Fibroblast of the aortic adventitia (primary cell): ENCODE measurements around the gene ADIG. TPM values are rescaled to one million over a fixed set of nuclear protein-coding genes. Genes with fewer than 3 reads are reported as not detected.

Experiments used
- DNase-seq: peaks from one replicate; pipeline ENCODE4 v3.0.0-alpha.2; 2010; ENCODE audit warnings: low read depth
- H3K4me3 ChIP-seq: 2 replicates; pipeline ENCODE4 v1.5.1; 2011; ENCODE audit warnings: low read depth, mild to moderate bottlenecking, control low read depth, low read length, moderate library complexity
- total RNA-seq: library from RNA; depleted of rRNA; stranded (reverse); fragments of >200 nt; gene quantifications from 2 replicates; pipeline ENCODE4 v1.2.3, GENCODE V29; 2012; ENCODE audit warnings: low replicate concordance
- TF ChIP-seq, protein P1 (sequence below): IDR thresholded peaks from 2 replicates; pipeline ENCODE4 v1.5.1; 2011; ENCODE audit warnings: mild to moderate bottlenecking, low read length, control low read depth, inconsistent platforms; ENCODE audit not compliant: insufficient read depth

Gene ADIG
- total RNA-seq, 1 donor: not detected

DNA sequence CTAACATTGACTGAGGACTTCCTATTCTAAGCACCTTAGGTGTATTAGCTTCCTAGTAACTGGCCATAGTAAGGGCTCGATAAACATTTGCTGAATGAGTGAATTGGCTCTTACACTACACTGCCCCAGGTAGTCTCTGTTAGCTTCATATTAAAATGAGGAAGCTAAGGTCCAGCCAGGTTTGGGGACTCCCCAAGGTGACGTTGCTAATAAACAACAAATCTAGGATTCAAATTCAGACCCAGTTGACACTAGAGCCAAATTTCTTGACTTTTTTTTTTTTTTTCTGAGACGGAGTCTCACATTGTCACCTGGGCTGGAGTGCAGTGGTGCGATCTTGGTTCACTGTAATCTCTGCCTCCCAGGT is 36.8 kb downstream of the ADIG start:
- DNase-seq: no peak
- no peak overlapping the region for H3K4me3 ChIP-seq
- TF ChIP-seq, protein P1, sequence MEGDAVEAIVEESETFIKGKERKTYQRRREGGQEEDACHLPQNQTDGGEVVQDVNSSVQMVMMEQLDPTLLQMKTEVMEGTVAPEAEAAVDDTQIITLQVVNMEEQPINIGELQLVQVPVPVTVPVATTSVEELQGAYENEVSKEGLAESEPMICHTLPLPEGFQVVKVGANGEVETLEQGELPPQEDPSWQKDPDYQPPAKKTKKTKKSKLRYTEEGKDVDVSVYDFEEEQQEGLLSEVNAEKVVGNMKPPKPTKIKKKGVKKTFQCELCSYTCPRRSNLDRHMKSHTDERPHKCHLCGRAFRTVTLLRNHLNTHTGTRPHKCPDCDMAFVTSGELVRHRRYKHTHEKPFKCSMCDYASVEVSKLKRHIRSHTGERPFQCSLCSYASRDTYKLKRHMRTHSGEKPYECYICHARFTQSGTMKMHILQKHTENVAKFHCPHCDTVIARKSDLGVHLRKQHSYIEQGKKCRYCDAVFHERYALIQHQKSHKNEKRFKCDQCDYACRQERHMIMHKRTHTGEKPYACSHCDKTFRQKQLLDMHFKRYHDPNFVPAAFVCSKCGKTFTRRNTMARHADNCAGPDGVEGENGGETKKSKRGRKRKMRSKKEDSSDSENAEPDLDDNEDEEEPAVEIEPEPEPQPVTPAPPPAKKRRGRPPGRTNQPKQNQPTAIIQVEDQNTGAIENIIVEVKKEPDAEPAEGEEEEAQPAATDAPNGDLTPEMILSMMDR: no peak

DNA sequence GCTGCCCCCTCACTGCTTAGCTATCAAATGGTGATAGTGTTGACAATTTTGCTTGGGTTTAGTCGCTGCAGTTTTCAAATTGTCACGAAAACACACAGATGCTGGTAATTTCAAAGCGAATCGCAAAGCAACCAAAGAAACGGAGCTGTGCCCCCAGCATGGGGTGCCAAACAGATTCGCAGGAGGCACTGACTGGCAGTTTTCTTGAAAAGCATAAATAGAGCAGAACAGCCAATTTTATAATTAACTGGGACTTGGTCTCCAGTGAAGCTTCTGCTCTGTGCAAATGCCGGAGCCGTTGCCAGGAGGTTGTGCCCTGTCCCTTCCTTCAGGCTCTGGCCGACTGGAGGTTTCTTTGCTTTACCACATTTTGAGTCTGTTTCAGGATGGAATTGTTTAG is 39.4 kb downstream of the ADIG start:
- TF ChIP-seq, protein P1: no peak
- no peak for DNase-seq
- no peak overlapping the region for H3K4me3 ChIP-seq

DNA sequence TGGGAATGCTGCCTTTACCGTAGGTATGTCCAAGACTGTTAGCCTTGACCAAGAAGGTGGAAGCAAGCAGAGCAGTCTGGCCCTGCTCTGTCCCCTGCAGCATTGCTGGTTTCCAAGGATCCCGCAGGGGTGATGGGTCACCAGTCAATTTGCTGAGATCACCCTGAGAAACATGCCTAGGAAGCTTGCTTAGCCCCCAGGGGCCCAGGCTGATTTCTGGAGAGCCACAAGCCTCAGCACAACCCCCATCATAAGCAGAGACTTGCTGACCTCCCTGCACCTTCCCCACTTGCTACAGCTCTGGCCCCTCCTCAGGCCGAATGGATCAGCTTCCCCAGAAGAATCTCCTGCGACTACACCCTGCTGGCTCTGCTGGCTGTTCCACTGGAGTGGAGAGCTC is 42.1 kb downstream of the ADIG start:
- H3K4me3 ChIP-seq: no peak overlapping the region
- TF ChIP-seq, protein P1: no peak
- no peak for DNase-seq

DNA sequence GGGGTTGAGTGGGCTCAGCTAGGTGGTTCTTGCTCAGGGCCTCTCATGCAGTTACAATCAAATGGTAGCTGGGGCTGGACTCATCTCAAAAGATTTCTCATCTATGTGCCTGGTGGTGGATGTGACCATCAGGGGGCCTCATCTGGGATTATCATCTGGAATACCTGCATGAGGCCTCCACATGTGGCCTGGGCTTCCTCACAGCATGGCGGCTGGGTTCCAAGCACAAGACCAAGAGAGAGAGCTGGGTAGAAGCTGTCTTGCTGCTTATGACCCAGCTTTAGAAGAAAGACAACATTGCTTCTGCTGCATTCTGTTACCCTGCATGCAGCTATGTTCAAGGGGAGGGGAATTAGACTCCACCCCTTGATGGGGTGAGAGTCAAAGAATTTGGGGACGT is 43.1 kb downstream of the ADIG start:
- no peak overlapping the region for H3K4me3 ChIP-seq
- DNase-seq: no peak
- TF ChIP-seq, protein P1: no peak

DNA sequence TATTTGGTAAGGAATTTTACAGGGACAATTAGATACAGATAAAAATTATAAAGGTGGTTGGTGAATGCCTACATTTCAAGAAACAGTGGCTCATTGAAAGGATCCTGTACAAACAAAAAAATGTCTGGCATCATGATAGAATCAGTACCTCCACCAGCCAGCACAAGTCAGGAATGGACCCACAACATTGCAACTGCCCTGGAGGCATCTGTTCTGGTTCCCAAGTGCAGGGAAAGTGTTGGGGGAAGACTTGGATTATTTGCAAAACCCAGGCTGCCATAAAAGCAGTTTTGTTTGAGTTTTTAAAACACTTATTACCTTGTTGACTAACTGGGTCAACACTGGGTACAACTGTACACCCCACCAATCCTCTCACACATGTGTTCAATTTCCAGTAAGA is 44.9 kb downstream of the ADIG start:
- no peak overlapping the region for H3K4me3 ChIP-seq
- TF ChIP-seq, protein P1: no peak
- DNase-seq: no peak

DNA sequence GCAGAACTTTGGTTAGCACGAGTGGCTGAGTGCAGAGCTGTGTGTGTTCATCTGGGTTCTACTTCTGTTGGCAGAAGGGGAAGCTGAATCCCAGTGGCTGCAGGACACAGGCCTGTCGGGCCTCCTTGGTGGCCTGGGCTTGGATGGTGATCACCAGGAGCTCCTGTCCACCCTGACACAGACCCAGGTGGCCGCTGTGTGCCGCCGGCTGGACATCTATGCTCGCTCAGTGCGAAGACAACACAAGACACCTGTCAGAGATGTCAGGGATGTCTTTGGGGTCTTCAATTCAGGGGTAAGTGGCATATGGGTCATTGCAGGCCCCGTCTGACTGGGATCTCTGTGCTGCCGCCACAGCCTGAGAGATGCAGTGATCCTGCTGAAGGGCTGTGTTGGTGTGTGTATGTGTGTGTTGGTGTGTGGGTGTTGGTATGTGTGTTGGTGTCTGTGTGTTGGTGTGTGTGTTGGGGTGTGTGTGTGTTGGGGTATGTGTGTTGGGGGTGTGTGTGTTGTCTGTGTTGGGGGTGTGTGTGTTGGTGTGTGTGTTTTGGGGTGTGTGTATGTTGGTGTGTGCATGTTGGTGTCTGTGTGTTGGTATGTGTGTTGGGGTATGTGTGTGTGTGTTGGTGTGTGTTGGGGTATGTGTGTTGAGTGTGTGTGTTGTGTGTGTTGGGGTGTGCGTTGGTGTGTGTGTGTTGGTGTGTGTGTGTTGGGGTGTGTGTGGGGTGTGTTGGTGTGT is 46.1 kb downstream of the ADIG start:
- no peak for DNase-seq
- H3K4me3 ChIP-seq: no peak overlapping the region
- TF ChIP-seq, protein P1: no peak
